HepG2 (cell line): ENCODE measurements around the gene ARFGAP1. TPM values are rescaled to one million over a fixed set of nuclear protein-coding genes. Genes with fewer than 3 reads are reported as not detected.
A peak's percentile ranks its signal among the peaks of the same experiment; 100 is the strongest.

Experiments
- ATAC-seq: fragments of 200-7000 bp; cut with Tn5 transposase; 3 replicates; pipeline ENCODE4 v1.9.1; 2020; ENCODE audit warnings: mild to moderate bottlenecking, moderate library complexity
- BruUV-seq: library from RNA; stranded (reverse); fragments of 400-500 nt; replicated peaks from 2 replicates; lab custom pipeline; 2021; lab: Mats Ljungman, UMichigan
- CTCF ChIA-PET: fragments of 300-600 bp; formaldehyde crosslinking; extraction: SDS; loops from one replicate; lab custom pipeline; 2021; ENCODE audit warnings: low total read pairs, inconsistent platforms, low intra/inter-chr PET ratio; lab: Yijun Ruan, JAX
- POLR2A ChIA-PET: fragments of 350-600 bp; sonication (Branson Sonifier 250); formaldehyde crosslinking; loops from one replicate; lab custom pipeline; 2020; ENCODE audit warnings: antibody characterized with exemption, inconsistent platforms; lab: Yijun Ruan, JAX
- DNase-seq: peaks from one replicate; pipeline ENCODE4 v3.0.0-alpha.2; 2015; ENCODE audit warnings: low spot score
- FAIRE-seq: peaks from 3 replicates; lab custom pipeline; 2011; peaks lifted over from hg19 to GRCh38; lab: Jason Lieb, UNC
- H2AFZ ChIP-seq: one replicate; pipeline ENCODE4 v1.6.1; 2011; ENCODE audit warnings: low read length, inconsistent platforms
- H3K27ac ChIP-seq: fragments of 300-600 bp; 3 replicates; pipeline ENCODE4 v1.8.0; 2011; ENCODE audit warnings: mixed run types, mild to moderate bottlenecking, mixed read lengths, low read length, inconsistent platforms; ENCODE audit not compliant: insufficient read depth; ENCODE audit errors: extremely low read length
- H3K27me3 ChIP-seq, 2 experiments: fragments of 200-600 bp in 1 of 2; 2 replicates in 1 of 2; 3 replicates in 1 of 2; pipeline versions ENCODE4 v1.6.0 to v1.8.0; 2011; ENCODE audit warnings: low read length in 2 of 2, mild to moderate bottlenecking in 2 of 2, moderate library complexity in 2 of 2, inconsistent platforms in 1 of 2; ENCODE audit not compliant: insufficient read depth in 2 of 2, control insufficient read depth in 1 of 2
- H3K36me3 ChIP-seq, 2 experiments: fragments of 200-600 bp in 1 of 2; replicated peaks in 1 of 2; 2 replicates in 1 of 2; 3 replicates in 1 of 2; pipeline versions ENCODE4 v1.5.1 to v1.8.0; 2011; ENCODE audit warnings: low read length in 2 of 2, inconsistent platforms in 1 of 2; ENCODE audit not compliant: insufficient read depth in 2 of 2, control insufficient read depth in 1 of 2
- H3K4me1 ChIP-seq: 2 replicates; pipeline ENCODE4 v1.5.1; 2012; ENCODE audit warnings: low read length, inconsistent platforms; ENCODE audit not compliant: insufficient read depth
- H3K4me2 ChIP-seq: 2 replicates; pipeline ENCODE4 v1.6.0; 2011; ENCODE audit warnings: low read depth, low read length, inconsistent platforms
- H3K4me3 ChIP-seq, 3 experiments: fragments of 200-600 bp in 1 of 3; sonication (generic), shearing (Covaris generic) in 1 of 3; replicated peaks in 1 of 3; 2 replicates each; pipeline ENCODE4 v1.5.1; 2011 to 2016; ENCODE audit warnings: low read length in 3 of 3, inconsistent platforms in 2 of 3, low read depth in 2 of 3, mild to moderate bottlenecking in 2 of 3, control low read depth in 1 of 3, mixed read lengths in 1 of 3; ENCODE audit not compliant: insufficient read depth in 1 of 3
- H3K79me2 ChIP-seq: one replicate; pipeline ENCODE4 v1.6.1; 2011; ENCODE audit warnings: low read length, inconsistent platforms; ENCODE audit not compliant: insufficient read depth
- H3K9ac ChIP-seq: 2 replicates; pipeline ENCODE4 v1.6.0; 2011; ENCODE audit warnings: mild to moderate bottlenecking, low read depth, low read length, inconsistent platforms; ENCODE audit not compliant: insufficient read depth
- H3K9me3 ChIP-seq: 2 replicates; pipeline ENCODE4 v1.5.1; 2012; ENCODE audit warnings: mild to moderate bottlenecking, low read length
- H4K20me1 ChIP-seq: 2 replicates; pipeline ENCODE4 v1.6.0; 2011; ENCODE audit warnings: inconsistent platforms, mild to moderate bottlenecking, low read length, moderate library complexity; ENCODE audit not compliant: insufficient read depth
- ARHGAP35 ChIP-seq: sonication (generic); formaldehyde crosslinking; IDR thresholded peaks from 2 replicates; pipeline ENCODE4 v1.9.0; 2022; ENCODE audit warnings: mild to moderate bottlenecking, inconsistent platforms, moderate library complexity, missing genetic modification reagents, borderline replicate concordance
- ASH2L ChIP-seq: fragments of 300-600, 200-600 bp; sonication (generic); IDR thresholded peaks from 2 replicates; pipeline ENCODE4 v1.7.0; 2017; ENCODE audit warnings: low read depth, mild to moderate bottlenecking, moderate library complexity, mixed read lengths, low read length; ENCODE audit not compliant: insufficient read length
- ATF5 ChIP-seq: sonication (generic); formaldehyde crosslinking; IDR thresholded peaks from 2 replicates; pipeline ENCODE4 v1.4.0; 2020; ENCODE audit warnings: mild to moderate bottlenecking, low read depth, missing genetic modification reagents
- BHLHE40 ChIP-seq: IDR thresholded peaks from 2 replicates; pipeline ENCODE4 v1.6.1; 2011; ENCODE audit warnings: low read length, improper control_type of control experiment
- ERF ChIP-seq: IDR thresholded peaks from 2 replicates; pipeline ENCODE4 v1.6.1; 2018; ENCODE audit warnings: missing biosample characterization, missing genetic modification reagents
- NFRKB ChIP-seq: fragments of 450-650 bp; IDR thresholded peaks from 2 replicates; pipeline ENCODE4 v1.6.1; 2017
- SP1 ChIP-seq, 2 experiments: fragments of 450-650 bp in 1 of 2; sonication (generic) in 1 of 2; formaldehyde crosslinking in 1 of 2; IDR thresholded peaks; 2 replicates each; pipeline versions ENCODE4 v1.4.0 to v1.6.1; 2016 to 2020; ENCODE audit warnings: missing genetic modification reagents in 1 of 2
- ZBTB10 ChIP-seq: sonication (generic); formaldehyde crosslinking; IDR thresholded peaks from 2 replicates; pipeline ENCODE4 v1.4.0; 2020; ENCODE audit warnings: missing genetic modification reagents, borderline replicate concordance
- ZBTB43 ChIP-seq: sonication (generic); formaldehyde crosslinking; conservative IDR thresholded peaks from 2 replicates; pipeline ENCODE4 v1.4.0; 2020; ENCODE audit warnings: missing genetic modification reagents
- ZNF17 ChIP-seq: sonication (generic); formaldehyde crosslinking; IDR thresholded peaks from 2 replicates; pipeline ENCODE4 v1.5.0; 2020; ENCODE audit warnings: mild to moderate bottlenecking, missing genetic modification reagents
- ZNF597 ChIP-seq: sonication (generic); formaldehyde crosslinking; IDR thresholded peaks from 2 replicates; pipeline ENCODE4 v1.5.0; 2020; ENCODE audit warnings: missing genetic modification reagents
- ZNF670 ChIP-seq: sonication (generic); formaldehyde crosslinking; IDR thresholded peaks from 2 replicates; pipeline ENCODE4 v1.8.0; 2022; ENCODE audit warnings: mild to moderate bottlenecking, missing genetic modification reagents, borderline replicate concordance
- ZNF770 ChIP-seq: sonication (generic); formaldehyde crosslinking; IDR thresholded peaks from 2 replicates; pipeline ENCODE4 v1.5.0; 2020; ENCODE audit warnings: mild to moderate bottlenecking, missing genetic modification reagents
- ZNF891 ChIP-seq: sonication (generic); formaldehyde crosslinking; IDR thresholded peaks from 2 replicates; pipeline ENCODE4 v1.5.0; 2020; ENCODE audit warnings: mild to moderate bottlenecking, missing genetic modification reagents
- WGBS: methylation state at CpG from one replicate; pipeline ENCODE4 v1.1.6; 2017; ENCODE audit warnings: low lambda C conversion rate; 5-methylcytosine and 5-hydroxymethylcytosine counted together
- in situ Hi-C: cut with HindIII; loops from 2 replicates; pipeline ENCODE4 v1.10.0; 2017; ENCODE audit warnings: low pct_unique_long_range_greater_than_20kb; ENCODE audit not compliant: extremely low pct_ligation_motif_present
- intact Hi-C: fragments of 100-400 bp; cut with micrococcal nuclease; formaldehyde crosslinking; loops from one replicate; pipeline ENCODE4 v1.10.0; 2022; ENCODE audit not compliant: unreplicated experiment
- polyA plus RNA-seq, 8 experiments: library from polyadenylated mRNA; depleted of rRNA in 3 of 8; stranded (reverse) in 7 of 8; unstranded in 1 of 8; fragments of >200 nt; fragmentation: Illumina TruSeq in 4 of 8; extraction: Trizol in 4 of 8; gene quantifications; 2 replicates each; pipeline versions ENCODE4 v1.2.1 to v1.2.3, GENCODE V29; 2011 to 2016; ENCODE audit warnings: low read depth in 4 of 8, missing spikeins in 1 of 8, mixed read lengths in 1 of 8; ENCODE audit not compliant: insufficient read depth in 1 of 8
- total RNA-seq, 5 experiments: library from RNA; depleted of rRNA; stranded (reverse); fragments of >200 nt; fragmentation: Illumina TruSeq; extraction: Trizol; gene quantifications; 2 replicates each; pipeline ENCODE4 v1.2.3, GENCODE V29; 2016; ENCODE audit warnings: low read depth in 1 of 5

ARFGAP1 gene
- total and polyA plus RNA-seq, 2 of the 13 experiments (the other 11 are each of a cell fraction or from before 2014, with no cell fraction given) = 132 TPM

- FAIRE-seq (peak; percentile 28), ATAC-seq (peak; percentile 71), DNase-seq (peak; percentile 41)
- Histone ChIP-seq H3K27me3 (peaks cover 12 to 37% of the 10 kb centered on the region in 2 experiments; a peak in 4 of 5 replicates), H2AFZ (no peak overlapping the region), H3K4me3 (peak overlapping the region in 1 of 3 experiments; percentile 13; a peak in 1 of 6 replicates), H3K9me3 (no peaks in the 10 kb centered on the region), H3K4me2 (peak overlapping the region; percentile 30), H3K36me3 (peaks cover 15 to 17% of the 10 kb centered on the region in 2 experiments), H3K79me2 (no peaks in the 10 kb centered on the region), H4K20me1 (peaks cover 10% of the 10 kb centered on the region; the same call in 1 of the 2 replicates), H3K4me1 (peaks cover 15% of the 10 kb centered on the region), H3K27ac (no peak overlapping the region), H3K9ac (no peak overlapping the region)
- BruUV-seq = no TSS peak
- in situ Hi-C loops = no loop called here
- ChIA-PET CTCF (interaction anchor here (1.3 to 1.5 kb wide), 2 partner anchors 68 to 108 kb away, joined by 4 to 7 read pairs; no protein-coding TSS in a partner anchor), POLR2A (no interaction called here)
- intact Hi-C loops = loop anchor here (5.0 kb wide), 2 partner anchors 69 to 109 kb away; no protein-coding TSS in a partner anchor
- whole genome bisulfite sequencing = 67% methylated on average over 10 of the region's 26 CpGs
- no peak for TF ChIP-seq SP1 (IDR thresholded peaks at IDR 0.05)
- peak; percentile 15; the same call in 1 of the 2 replicates for TF ChIP-seq SP1 (CRISPR knock-in tag; IDR thresholded peaks at IDR 0.05)
- 0 out of 2 replicates have a peak, but pooled peaks have one; percentile 2 for TF ChIP-seq BHLHE40
- TF ChIP-seq NFRKB = no peak
- no peak for TF ChIP-seq ZNF597 (CRISPR knock-in tag)
- TF ChIP-seq ZNF891 (CRISPR knock-in tag) = peak; percentile 40; the same call in 1 of the 2 replicates
- TF ChIP-seq ATF5 (CRISPR knock-in tag) = no peak
- TF ChIP-seq ZNF17 (CRISPR knock-in tag) = no peak
- no peak for TF ChIP-seq ZNF770 (CRISPR knock-in tag)
- no peak for TF ChIP-seq ZNF670 (CRISPR knock-in tag)
- TF ChIP-seq ERF (CRISPR knock-in tag) = 0 out of 2 replicates have a peak, but pooled peaks have one; percentile 58
- TF ChIP-seq ZBTB43 (CRISPR knock-in tag) = peak; percentile 31; the same call in 1 of the 2 replicates
- no peak; the same call in 1 of the 2 replicates for TF ChIP-seq ARHGAP35 (CRISPR knock-in tag)
- no peak for TF ChIP-seq ASH2L
- 0 out of 2 replicates have a peak, but pooled peaks have one; percentile 40 for TF ChIP-seq ZBTB10 (CRISPR knock-in tag)
Observed at GRCh38 chr20:63290677-63291472, 18.3 kb downstream of the ARFGAP1 start.
